Testis (tissue), 2 donors: ENCODE data around the gene SOWAHA.

Experiments used
- CTCF ChIP-seq, 3 experiments: fragments of 450-650 bp in 2 of 3; fragments of 200-600 bp in 1 of 3; sonication (generic) in 1 of 3; IDR thresholded peaks; one replicate each; pipeline ENCODE4 v1.5.1; 2016 to 2019; ENCODE audit warnings: antibody characterized with exemption in 3 of 3, mild to moderate bottlenecking in 2 of 3, moderate library complexity in 1 of 3
- POLR2A ChIP-seq: fragments of 450-650 bp; IDR thresholded peaks from one replicate; pipeline ENCODE4 v1.6.1; 2017; ENCODE audit warnings: antibody characterized with exemption, mild to moderate bottlenecking, moderate library complexity

GRCh38 chr5:132775476-132775961 lies 37.6 kb upstream of the SOWAHA start:
- TF ChIP-seq POLR2A (no peak), CTCF (IDR thresholded peaks at IDR 0.05) (no peak)
